ENCODE data around the gene SEPTIN12.

SEPTIN12 gene

DNA sequence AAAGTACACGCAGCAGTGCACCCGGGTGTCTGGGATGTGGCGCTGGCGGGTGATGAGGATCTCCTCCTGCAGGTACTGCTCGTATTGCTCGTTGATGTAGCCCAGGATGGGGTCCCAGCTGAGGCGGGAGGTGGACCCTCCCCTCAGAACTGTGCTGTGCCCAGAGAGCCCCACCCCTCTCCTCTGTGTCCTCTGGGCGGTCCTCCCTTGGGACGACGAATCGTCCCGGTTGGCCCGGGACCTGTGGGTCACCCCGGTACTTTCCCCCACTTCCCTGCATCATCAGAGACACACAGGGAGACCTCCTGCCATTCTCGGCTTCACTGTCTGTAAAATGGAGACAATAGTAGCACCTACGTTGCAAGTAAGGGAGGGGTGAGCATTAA, 4.2 kb downstream of the SEPTIN12 start:
- no peak for DNase-seq

DNA sequence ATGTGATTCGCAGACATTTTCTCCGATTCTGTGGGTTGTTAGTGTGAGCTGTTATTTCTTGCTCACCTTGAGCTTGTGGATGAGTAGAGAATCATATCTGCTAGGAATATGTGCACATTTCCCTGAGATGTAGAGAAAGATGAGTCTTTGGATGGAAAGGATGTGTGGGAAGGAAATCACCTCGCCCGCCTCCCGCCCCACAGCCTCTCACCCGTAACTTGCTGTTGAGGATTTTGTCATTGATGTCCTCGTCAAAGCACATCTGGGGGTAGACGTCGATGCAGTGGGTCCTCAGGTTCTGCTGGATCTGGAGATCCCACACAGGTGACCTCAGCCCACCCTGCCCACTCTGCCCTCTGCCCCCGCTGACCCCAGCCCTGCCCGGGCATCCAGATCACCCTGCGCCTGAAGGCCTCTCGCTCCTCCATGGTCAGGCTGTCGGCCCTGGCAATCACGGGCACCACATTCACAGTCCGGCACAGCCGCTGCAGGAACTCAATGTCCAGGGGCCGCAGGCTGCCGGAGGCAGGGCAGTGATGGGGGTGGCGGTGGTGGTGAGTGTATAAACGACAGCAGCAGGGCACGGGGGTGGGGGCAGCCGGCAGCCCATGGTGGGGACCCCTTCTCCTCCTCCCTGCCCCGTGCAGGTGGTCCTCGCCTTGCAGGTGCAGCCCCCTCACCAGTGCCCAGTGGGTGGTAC, 4.7 kb downstream of the SEPTIN12 start:
- DNase-seq, result no peak

DNA sequence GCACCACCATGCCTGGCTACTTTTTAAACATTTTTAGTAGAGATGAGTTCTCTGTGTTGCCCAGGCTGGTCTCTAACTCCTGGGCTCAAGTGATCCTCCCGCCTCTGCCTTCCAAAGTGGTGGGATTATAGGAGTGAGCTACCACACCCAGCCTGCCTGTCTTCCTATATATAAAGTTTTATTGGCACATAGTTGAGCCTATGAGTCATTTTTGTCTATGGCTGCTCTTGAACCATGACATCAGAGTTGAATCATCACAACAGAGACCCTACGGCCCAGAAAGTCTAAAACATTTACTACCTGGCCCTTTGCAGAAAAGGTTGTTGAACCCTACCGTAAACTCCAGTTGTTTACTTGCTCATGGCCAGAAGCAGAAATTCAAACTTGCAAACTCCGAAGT, 7.9 kb downstream of the SEPTIN12 start:
- DNase-seq, result peak; percentile 13

DNA sequence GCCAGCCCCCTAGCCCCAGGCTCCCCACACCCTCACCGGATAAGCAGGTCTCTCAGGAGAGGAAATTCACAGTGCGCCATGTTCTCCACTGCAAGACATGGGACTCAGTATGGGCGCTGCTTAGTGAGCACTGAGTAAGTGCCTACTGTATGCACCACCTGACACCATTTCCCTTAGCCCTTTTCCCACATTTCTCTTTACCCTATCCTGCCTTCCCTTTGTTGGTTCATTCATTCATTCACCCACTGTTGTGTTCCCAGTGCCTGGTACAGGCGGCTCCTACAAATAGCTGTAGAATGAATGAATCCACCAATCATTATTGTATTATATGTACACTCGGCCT, 10.1 kb downstream of the SEPTIN12 start:
- DNase-seq, result no peak

DNA sequence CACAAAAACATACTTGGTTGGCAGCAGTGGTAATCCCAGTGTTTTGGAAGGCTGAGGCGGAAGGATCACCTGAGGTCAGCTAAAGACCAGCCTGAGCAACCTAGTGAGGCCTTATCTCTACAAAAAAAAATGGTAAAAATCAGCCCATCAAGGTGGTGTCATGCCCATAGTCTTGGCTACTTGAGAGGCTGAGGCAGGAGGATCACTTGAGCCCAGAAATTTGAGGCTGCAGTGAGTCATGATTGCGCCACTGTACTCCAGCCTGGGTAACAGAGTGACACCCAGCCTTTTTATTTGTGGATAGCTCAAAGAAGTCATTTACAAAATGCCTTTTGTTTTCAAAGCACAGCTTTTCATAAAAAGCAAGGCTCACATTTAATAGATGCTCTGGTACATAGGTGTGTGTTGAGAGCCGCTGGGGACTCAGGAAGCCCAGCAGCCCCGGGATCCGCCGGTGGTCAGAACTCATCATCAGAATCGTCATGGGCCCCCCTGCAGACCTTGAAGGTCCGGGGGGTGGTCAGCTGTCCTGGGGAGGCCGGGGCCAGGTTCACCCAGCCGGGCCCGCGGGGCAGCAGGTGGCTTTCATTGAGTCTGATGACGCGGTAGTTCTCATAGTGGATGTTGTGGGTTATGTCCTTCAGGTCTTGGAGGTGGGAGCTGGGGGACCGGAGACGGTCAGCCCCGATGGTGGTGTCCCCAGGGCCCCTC, 10.7 kb downstream of the SEPTIN12 start:
- no peak for DNase-seq

DNA sequence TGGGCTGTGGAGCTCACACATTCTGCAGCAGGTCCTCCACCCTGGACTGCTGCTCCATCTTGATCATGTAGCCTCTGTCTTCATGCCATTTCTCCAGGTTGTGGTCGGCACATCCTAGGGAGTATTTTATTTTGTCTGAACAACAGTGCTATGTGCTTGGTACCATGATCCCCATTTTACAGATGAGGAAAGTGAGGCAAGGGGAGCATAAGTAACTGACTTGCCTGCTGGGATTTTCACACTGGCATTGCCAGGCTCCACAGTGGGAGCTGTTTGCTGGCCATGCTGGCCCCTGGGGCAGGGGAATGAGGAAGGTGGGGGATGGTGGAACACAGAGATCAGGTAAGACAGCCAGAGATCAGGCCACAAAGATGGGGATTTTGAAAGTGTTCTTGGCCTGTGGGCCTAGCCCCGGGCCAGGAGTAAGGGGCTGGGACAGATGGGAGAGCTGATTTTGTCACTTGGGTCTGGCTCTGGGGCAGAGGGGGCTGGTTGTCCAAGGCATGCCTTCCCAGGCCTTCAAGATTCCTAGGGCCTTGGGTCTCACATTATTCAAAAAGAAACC, 11.9 kb downstream of the SEPTIN12 start:
- DNase-seq, result no peak

DNA sequence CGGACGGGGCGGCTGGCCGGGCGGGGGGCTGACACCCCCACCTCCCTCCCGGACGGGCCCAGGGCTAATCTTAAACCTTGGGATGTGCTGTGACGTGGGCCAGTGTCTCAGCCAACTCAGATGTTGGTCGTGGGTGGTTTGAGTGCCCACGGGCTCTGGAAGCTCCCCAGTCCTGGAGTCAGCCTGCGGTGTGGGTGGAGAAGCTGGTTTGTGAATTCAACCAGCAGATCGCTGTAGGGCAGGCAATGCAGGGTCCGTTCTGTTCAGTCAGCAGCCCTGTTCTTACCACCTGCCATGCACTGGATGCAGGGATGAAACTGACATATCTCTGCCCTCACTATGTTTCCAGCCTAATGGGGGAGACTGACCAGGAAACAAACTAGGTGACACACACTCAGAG, 13.1 kb downstream of the SEPTIN12 start:
- DNase-seq, result no peak

DNA sequence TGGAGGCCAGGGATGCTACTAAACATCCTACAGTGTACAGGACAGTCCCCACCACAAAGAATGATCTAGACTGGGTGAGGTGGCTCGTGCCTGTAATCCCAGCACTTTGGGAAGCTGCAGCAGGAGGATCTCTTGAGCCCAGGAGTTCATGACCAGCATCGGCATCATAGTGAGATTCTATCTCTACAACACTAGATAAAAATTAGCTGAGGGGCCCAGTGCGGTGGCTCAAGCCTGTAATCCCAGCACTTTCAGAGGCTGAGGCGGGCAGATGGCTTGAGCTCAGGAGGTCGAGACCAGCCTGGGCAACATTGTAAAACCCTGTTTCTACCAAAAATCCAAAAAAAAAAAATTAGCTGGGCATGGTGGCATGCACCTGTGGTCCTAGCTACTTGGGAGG, 15.8 kb downstream of the SEPTIN12 start:
- no peak for DNase-seq

DNA sequence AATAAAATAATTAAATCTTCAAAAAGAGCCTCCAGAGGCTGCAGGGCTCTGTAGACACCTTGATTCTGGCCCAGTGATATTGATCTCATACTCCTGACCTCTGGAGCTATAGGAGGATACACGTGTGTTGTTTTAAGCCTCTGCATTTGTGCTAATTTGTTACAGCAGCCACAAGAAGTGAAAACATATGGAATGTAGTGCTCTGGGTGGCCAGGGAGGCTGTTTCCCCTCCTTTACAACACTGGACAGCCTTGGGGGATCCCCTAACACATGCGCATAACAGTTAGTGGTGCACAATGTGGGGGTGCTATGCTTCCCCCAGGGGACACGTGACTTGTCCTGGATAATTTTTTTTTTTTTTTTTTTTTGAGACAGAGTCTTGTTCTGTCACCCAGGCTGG, 16.5 kb downstream of the SEPTIN12 start:
- DNase-seq, result no peak

DNA sequence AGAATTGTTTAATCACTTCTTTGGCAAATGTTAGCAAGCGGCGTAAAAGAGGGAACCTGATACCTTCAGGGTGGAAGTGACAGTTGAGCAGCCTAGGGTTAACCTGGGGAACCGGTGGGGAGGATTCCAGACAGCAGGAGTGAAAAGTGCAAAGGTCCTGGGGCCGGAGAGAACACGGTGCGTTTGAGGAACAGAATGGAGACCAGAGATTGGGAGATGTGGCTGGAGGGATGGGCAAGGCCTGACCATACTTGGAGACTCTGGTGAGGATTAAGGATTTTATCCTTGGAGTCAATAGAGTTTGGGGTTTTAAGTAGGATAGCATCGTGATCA, 18.9 kb downstream of the SEPTIN12 start:
- no peak for DNase-seq

DNA sequence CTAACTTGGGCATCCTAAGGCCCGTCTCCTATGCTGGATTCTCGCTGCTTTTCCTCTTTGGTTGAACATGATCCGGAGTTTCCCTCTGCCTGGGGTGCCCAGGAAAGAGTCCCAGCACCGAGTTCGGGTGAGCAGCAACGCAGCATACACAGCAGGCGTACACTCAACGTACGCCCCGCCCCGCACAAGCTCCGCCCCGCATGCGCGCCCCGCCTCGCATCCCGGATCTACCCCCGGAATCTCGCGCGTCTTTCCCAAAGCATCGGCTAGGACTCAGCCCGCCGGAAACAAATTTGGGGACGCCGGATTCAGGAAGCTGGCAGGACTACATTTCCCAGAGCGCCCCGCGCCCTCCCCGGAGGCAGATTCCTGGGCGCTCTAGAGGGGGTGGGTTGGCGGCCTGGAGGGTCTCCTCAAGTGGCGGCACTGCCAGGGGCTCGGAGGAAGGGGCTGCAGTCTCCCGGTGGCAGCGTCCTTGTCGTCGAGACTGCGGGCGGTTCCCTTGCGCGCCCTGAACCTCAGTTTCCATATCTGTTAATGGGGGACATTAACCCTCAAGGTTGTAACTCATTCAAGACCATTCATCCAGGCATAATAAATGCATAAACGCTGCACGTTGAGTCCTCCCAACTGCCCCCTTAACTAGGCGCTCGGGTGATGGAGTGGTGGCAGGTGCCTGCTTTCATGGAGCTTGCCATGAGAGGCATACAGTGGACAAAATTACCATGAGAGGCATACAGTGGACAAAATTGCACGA, 19.4 kb downstream of the SEPTIN12 start:
- DNase-seq, result peak; percentile 96

DNA sequence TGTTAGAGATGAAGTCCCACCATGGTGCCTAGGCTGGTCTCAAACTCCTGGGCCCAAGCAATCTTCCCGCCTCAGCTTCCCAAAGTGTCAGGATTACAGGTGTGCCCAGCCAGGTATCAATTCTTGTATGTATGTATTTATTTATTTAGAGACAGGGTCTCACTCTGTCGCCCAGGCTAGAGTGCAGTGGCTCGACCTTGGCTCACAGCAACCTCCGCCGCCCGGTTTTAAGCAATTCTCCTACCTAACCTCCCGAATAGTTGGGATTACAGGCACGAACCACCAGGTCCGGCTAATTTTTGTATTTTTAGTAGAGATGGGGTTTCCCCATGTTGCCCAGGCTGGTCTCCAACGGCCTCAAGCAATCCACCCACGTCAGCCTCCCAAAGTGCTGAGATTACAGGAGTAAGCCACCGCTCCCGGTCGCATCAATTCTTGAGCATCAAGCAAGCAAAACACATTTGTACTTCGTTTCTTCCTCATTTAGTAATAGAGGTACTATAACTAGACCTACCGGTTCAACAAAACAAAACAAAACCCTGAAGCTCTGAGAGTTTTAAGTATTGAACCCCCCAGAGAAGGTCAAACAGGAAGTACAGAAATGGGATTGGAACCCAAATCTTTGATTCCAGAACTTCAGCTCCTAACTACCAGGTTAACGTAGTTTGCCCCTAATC, 20.1 kb downstream of the SEPTIN12 start:
- no peak for DNase-seq

DNA sequence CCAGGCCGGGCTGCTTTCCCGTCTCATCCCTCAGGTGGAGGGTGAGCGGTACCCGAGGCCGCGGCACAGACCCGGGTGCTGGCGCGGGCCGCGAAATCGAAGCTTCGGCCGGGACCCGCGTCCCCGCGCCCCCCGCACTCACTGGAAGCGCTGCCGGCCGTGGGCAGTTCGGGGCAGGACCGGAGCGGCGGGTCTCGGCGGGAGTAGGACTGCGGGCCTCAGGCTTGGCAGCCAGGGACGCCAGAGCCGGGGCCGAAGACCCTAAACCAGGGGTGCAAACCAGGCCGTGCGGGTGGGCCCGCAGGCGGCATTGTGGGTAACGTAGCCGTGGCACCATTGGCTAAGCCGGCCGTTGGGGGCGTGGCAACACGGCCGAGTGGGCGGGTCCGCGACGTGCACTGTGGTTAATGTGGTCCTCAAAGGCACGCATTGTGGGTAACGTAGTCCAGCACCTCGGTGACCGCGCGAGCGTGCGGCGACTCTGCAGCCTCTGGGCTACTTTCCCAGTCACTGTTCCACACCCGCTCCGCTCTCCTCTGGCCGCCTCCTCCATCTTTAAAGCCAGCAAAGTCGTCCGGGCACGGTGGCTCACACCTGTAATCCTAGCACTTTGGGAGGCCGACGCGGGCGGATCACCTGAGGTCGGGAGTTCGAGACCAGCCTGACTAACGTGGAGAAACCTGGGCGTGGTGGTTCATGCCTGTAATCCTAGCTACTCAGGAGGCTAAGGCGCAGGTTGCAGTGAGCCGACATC, 21.1 kb downstream of the SEPTIN12 start, which contains the start of gene ZNF500:
Gene ZNF500, minus strand, starts transcription at position 288 of the 754 bp plus-strand sequence. CDS start 1,184 bp downstream, outside the sequence.
- DNase-seq, result peak; percentile 95

DNA sequence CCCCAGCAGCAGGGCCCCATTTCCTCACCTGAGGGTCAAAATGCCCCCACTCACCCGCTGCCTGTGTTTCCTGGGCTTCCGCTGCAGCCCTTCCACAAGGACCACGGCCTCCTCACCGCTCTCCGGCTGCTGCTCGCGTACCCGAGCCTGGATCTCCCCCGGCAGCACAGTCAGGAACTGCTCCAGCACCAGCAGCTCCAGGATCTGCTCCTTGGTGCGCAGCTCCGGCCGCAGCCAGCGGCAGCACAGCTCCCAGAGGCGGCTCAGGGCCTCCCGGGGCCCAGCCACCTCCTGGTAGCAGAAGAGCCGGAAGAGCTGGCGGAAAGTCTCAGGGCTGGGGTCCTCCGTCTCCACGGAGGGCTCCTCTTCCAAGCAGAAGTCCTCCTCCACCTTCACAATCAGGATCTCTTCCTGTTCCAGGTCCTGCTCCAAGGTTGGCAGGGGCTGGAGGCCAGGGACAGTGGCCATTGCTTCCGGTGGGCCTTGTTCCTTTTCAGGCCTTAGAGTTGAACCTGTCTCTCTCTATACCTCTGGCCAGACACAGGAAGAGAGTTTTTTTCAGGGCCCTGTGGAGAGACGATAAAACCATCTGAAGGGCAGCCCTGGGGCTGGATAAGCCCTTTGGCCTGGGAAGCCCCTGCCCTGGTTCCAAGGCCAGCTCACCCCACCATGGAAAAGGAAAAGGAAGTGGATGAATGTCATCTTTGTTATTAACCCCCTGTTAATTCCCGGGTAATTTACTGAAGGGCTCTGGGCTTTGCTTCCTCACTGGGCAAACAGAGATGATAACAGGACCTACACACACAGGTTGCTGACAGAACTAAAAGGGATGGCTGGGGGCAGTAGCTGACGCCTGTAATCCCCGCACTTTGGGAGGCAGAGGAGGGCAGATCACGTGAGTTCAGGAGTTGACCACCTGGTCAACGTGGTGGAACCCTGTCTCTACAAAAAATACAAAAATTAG, 22.4 kb downstream of the SEPTIN12 start:
- DNase-seq, result no peak

DNA sequence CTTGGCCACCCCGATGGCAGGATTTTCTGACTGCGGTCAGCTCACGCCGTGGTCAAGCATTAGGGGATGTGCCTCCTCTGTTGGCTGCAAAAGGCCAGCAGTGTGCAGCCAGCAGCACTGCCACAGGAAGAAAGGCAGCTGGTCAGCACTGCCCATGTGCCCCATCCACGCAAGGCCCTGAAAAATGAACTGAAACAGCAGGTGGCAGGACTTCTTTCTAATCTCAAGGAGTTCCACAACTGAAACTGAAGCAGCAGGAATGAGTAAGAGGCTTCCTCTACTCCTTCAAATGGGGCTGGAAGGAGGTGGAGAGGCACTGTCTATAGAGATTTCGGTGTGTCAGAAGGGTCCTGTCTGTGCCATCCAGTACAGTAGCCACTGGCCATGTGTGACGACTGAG, 24.4 kb downstream of the SEPTIN12 start:
- DNase-seq, result no peak

DNA sequence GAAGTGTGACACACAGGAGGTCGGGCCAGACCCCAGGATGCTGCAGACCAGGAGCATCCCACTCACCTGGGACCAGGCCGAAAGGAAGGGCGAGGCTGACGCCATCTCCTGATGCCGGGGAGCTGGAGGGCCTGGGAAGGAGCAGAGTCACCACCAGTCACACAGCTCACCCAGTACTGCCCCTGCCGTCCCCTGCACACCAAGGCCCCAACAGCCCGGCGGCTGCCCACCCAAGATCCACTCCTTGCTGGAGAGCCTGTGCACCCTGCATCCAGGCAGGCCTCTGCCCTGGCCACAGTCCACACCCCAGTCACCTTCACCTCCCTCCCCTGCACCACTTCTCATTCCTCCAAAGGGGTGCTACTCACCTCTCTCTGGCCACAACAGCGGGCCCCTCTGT, 25.9 kb downstream of the SEPTIN12 start:
- no peak for DNase-seq

DNA sequence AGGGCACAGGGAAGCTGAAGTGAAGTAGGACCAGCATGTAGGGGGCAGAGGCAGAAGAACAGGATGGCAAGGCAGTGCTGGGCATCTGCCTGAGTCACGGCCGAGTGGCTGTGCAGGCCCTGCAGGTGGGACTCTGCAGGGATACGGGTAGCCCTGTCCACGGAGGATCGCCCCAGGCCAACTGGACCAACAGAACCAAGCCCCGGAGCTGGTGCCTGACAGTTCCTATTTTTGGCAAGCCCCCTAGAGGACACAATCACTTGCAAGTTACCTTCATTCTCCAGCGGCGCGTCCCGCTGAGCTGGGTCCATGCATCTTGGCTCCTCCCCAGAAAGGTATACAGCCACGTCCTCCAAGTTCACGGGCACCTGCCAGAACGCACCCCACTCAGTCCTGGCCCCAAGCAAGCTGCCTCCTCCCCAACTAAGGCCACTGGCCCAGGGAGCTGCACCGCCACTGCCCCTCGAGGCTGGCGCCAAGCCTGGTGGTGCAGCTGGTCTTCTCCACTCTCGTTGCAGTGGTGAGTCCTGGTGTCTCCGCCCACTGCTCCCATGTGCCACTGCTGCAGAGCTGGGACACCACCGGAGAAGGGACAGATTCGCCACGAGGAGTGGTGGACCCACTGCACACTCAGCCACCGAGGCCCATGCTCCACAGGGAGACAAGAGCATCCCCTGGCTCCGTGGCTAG, 27.8 kb downstream of the SEPTIN12 start:
- no peak for DNase-seq

DNA sequence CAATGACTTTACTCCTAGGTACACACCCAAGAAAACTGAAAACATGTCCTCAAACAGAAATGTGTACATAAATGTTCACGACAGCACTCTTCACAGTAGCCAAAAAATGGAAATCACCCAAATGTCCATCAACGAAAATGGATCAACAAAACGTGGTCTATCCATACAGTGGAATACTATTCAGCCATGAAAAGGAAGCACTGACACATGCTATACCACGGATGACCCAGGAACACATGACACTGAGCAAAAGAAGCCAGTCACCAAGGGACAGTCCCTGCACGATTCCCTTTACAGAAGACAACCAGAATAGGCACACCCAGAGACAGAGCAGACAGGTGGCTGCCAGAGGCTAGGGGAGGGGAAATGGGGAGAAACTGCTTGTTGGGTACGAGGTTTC, 32.5 kb downstream of the SEPTIN12 start:
- DNase-seq, result no peak

DNA sequence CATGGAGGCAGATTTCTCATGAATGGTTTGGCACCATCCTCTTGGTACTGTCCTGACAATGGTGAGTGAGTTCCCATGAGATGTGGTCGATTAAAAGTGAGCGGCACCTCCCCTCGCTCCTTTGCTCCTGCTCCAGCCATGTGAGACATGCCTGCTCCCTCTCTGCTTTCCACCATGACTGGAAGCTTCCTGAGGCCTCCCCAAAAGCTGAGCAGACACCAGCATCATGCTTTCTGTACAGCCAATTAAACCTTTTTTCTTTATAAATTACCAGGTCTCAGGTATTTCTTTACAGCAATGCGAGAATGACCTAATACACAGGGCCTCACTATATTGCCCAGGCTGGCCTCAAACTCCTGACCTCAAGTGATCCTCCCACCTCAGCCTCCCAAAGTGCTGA, 33.3 kb downstream of the SEPTIN12 start:
- no peak for DNase-seq

DNA sequence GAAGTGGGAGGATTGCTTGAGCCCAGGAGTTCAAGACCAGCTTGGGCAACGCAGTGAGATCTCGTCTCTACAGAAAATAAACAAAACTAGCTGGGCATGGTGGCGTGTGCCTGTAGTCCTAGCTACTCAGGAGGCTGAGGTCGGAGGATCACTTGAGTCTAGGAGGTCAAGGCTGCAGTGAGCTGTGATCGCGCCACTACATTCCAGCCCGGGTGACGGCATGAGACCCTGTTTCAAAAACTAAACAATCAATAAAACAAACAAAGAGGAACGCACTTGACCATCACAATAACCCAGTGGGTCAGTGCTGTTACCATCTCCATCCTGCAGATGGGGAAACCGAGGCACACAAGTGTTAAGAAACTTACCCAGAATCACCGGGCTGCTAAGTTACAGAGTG, 34.9 kb downstream of the SEPTIN12 start:
- no peak for DNase-seq

All from fibroblast of skin of back (primary cell).